Fibroblast of lung (primary cell): ENCODE measurements around the gene SLC6A19.

Experiments
- CTCF ChIP-seq, 2 donors: IDR thresholded peaks in 1 of 2; conservative IDR thresholded peaks in 1 of 2; 1 replicate in 1 of 2; 2 replicates in 1 of 2; pipeline ENCODE4 v1.5.1; 2011 to 2012; ENCODE audit warnings: low read length in 2 of 2, control low read depth in 1 of 2, inconsistent platforms in 1 of 2, low read depth in 1 of 2, mild to moderate bottlenecking in 1 of 2
- EZH2 ChIP-seq: IDR thresholded peaks from 2 replicates; pipeline ENCODE4 v1.5.1; 2012; ENCODE audit warnings: low read length, control low read depth, mild to moderate bottlenecking; ENCODE audit errors: missing control alignments

- TF ChIP-seq CTCF (conservative IDR thresholded peaks at IDR 0.05 in 1 of 2, IDR thresholded peaks at IDR 0.05 in 1 of 2; ENCODE audit: low read depth in 1 of 2, low read length in 2 of 2) (no peak), EZH2 (no peak)
Measured at GRCh38 chr5:1165864-1166263, 35.5 kb upstream of the SLC6A19 start.
